Left cardiac atrium (tissue), 4 donors: ENCODE data around the gene TAB3. TPM values are rescaled to one million over a fixed set of nuclear protein-coding genes. Genes with fewer than 3 reads are reported as not detected.

Experiments used
- ATAC-seq, 2 donors: fragments of 200-7000 bp; cut with Tn5 transposase; one replicate each; pipeline ENCODE4 v1.9.1; 2020; ENCODE audit warnings: mild to moderate bottlenecking in 2 of 2, moderate library complexity in 2 of 2
- DNase-seq: peaks from one replicate; pipeline ENCODE4 v3.0.0-alpha.2; 2020
- intact Hi-C, 2 donors: fragments of 100-400 bp; cut with DNase I; formaldehyde crosslinking; loops; one replicate each; pipeline versions ENCODE4 v1.14.1 to v1.15.1; 2022 to 2023
- long read RNA-seq: library from polyadenylated mRNA; unstranded; transcript quantifications from one replicate; pipeline ENCODE4 v2.0.0, GENCODE V29; 2021
- total RNA-seq, 2 donors: library from RNA; stranded (reverse); fragmentation: NEBNext Ultra II Directional; extraction: Animal tissue kit (Norgen Biotek cat#: 25700); gene quantifications; one replicate each; pipeline ENCODE4 v1.2.1, GENCODE V29; 2021
- donor health status: DM: no; HTN: yes; CAD: no.
- donor health status: DM: no; HTN: yes; CAD: no; lungs with severe emphysema.
- donor health status: DM: yes; HTN: yes; CAD: no.
- donor health status: Dilated cardiomyopathy.

Gene TAB3, protein sequence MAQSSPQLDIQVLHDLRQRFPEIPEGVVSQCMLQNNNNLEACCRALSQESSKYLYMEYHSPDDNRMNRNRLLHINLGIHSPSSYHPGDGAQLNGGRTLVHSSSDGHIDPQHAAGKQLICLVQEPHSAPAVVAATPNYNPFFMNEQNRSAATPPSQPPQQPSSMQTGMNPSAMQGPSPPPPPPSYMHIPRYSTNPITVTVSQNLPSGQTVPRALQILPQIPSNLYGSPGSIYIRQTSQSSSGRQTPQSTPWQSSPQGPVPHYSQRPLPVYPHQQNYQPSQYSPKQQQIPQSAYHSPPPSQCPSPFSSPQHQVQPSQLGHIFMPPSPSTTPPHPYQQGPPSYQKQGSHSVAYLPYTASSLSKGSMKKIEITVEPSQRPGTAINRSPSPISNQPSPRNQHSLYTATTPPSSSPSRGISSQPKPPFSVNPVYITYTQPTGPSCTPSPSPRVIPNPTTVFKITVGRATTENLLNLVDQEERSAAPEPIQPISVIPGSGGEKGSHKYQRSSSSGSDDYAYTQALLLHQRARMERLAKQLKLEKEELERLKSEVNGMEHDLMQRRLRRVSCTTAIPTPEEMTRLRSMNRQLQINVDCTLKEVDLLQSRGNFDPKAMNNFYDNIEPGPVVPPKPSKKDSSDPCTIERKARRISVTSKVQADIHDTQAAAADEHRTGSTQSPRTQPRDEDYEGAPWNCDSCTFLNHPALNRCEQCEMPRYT
- 10 to 100 TPM; 11.6 to 13.7 TPM for total RNA-seq
- long read RNA-seq, partial matches to known transcripts = 2 of 2 reads
- long read RNA-seq, other reads (novel, unspliced or antisense) = 0 of 2 reads

DNA sequence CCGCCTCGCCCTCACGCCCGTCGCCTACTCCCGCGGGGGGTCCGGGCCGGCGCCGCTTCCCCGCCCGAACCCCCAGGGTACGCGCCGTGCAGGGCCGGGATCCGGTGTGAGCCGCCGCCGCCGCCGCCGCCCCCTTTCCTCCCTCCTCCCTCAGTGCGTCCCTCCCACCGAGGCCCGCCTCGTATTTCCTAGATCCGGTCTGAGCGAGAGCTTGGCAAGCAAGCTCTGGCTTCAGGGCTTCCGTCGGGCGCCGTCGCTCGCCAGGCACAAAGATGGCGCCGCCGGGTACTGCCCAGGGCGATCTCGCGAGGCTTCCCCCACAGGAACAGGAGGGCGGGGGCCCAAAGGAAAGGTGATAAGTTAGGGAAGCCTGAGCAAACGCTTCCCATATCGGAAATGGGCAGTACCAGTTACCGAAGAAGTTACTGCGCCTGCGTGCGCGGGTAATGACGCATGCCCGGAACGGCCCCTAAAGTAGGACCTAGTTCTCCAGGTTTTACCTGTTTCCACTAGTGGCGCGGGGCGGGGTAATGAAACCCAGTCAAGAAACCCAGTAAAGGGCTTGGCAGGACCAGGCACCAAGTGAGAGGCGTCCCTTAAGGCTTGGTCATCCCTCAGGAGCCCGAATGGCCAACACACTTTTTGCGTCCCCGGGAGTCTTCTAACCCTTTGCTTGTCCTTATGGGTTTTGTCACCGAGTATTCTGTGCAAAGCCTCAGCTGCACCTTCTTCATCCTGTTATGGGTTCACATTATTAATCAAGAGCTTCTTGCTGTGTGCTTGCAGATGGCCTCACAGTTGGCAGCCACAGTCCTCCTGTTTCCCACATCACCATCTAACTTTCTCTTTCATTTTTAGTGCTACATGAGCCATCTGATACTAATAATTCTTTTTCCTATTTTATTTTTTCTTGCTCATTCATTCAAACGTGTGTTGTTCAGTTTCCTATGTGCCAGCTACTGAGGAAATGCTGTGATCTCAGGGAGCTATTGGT lies at the start of gene TAB3:
TSS of gene TAB3 (minus strand) at position 108 of the 994 bp plus-strand sequence. CDS start 29,666 bp downstream, outside the sequence.
- intact Hi-C loops = no loop called here
- DNase-seq (peak; percentile 93), ATAC-seq (peak; percentile 97 to 98)

DNA sequence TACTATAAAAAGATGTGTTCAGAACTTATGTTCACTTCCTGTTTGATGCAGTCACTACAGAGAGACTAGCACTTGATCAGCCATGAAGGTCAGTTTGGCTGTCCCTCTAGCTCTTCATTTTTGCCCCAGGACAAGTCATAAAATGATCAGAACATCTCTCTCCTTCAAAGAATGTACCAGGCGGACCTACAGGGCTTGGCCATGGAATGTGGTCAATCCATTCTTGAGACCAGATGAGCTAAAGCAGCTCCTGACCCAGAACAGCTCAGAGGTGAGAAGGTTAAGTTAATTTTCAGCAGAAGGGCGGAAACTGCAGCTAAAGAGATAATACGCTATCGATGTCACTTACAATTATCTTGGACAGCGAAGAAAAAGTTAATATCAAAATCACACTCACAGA lies 49.2 kb upstream of the TAB3 start:
- intact Hi-C loops = no loop called here
- DNase-seq (no peak), ATAC-seq (no peak)

DNA sequence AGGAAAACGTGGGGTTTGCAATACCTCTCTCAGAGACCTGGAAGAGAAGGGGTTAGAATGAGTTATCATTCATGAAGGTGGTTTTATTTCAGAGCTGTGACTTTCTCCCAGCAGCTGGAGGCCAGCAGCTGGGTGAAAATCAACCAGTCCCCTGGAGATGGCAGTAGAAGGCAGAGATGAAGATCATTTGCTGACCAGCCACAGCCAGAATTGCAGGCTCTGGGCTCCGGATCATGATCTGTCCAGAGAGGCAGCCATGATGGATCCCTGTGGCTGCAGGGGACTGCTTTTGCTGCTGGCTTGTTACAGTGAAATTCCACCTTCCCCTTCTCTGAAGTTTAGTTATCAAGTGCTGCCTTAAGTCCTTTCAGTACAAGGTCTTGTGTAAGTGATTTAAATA lies 46.9 kb upstream of the TAB3 start:
- ATAC-seq (no peak), DNase-seq (no peak)
- intact Hi-C loops = no loop called here

GRCh38 chrX:30931920-30932319 lies 42.9 kb upstream of the TAB3 start:
- intact Hi-C loops = no loop called here
- ATAC-seq (no peak), DNase-seq (no peak)

- ATAC-seq = no peak
Measured at GRCh38 chrX:30930679-30931078, 41.6 kb upstream of the TAB3 start.

GRCh38 chrX:30930143-30930542 lies 41.1 kb upstream of the TAB3 start:
- ATAC-seq (no peak), DNase-seq (no peak)
- intact Hi-C loops = no loop called here

More at GRCh38 chrX:30930679-30931078, 41.6 kb upstream of the TAB3 start:
- no peak for DNase-seq
- intact Hi-C loops = no loop called here

GRCh38 chrX:30920271-30920670 lies 31.2 kb upstream of the TAB3 start:
- no peak for ATAC-seq

DNA sequence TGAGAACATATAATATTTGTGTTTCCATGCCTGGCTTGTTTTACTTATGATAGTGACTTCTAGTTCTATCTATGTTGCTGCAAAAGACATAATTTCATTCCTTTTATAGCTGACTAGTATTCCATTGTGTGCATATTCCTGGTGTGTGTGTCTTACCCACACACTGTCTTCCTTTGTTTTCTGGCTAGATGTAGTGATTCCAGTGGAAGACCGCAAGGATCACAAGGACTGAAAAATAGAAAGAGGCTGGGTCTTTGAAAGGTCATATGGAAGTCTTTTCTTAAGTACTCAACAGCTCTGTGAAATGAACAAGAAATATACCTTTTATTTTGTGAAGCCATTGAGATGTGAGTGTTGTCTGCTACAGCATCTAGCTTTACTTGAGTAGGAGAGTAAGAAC lies 29.4 kb upstream of the TAB3 start:
- intact Hi-C loops = no loop called here
- DNase-seq (no peak), ATAC-seq (no peak)

More at GRCh38 chrX:30920271-30920670, 31.2 kb upstream of the TAB3 start:
- DNase-seq = no peak
- intact Hi-C loops = no loop called here

- ATAC-seq = no peak
- intact Hi-C loops = no loop called here
- no peak for DNase-seq
Measured at GRCh38 chrX:30913492-30913891, 24.4 kb upstream of the TAB3 start.

DNA sequence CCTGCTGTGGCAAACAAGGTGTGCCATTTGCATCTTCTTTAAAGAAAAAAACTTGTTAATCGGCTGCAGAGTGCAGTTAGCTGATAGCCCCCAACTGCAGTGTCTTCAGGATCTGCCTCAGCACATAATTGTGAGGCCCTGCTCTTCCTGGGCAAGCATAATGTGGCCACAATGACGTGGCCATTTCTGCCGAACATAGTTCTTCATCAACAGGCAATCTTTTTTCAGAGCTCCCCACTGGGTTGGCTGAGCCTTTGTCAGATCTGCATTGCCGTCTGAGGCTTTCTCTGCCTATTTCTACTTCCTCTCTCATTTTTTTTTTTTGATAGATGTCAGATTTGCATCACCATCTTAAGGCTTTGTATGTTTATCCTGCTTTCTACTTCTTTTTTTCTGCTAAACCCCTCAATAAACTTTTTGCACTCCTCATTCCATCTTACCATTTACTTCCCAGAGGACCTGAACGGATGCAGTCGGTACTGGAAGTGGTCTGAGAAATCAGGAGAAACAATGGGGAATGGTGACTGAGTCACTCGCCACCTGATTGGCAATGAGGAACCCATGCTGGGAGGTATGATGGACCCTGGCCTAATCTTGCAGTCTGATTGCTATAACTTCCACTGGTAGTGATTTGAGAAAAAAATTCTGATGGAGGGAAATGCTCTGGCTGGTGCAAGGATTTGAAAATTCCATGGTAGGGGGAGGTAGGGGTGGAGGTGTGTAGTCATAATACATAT lies 21.2 kb upstream of the TAB3 start:
- ATAC-seq = no peak

GRCh38 chrX:30906726-30907125 lies 17.7 kb upstream of the TAB3 start:
- ATAC-seq = no peak
- intact Hi-C loops = no loop called here
- DNase-seq = no peak

More for the DNA sequence above, 21.2 kb upstream of the TAB3 start:
- intact Hi-C loops = no loop called here
- no peak for DNase-seq

DNA sequence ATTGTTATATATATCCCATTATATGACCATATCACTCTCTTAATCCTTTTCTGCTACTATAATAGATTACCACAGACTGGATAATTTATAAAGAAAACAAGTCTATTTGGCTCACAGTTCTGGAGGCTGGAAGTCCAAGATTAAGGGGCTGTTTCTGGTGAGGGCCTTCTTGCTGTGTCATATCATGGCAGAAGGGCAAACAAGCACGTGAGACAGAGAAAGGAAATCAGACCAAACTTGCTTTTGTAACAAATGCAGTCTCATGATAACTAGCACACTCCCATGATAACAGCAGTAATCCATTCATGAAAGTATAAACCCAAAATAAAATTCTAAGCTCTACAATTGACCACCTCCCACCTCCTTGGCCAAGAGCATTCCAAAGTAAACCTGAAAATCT lies 16.3 kb upstream of the TAB3 start:
- intact Hi-C loops = no loop called here
- ATAC-seq (no peak), DNase-seq (no peak)

DNA sequence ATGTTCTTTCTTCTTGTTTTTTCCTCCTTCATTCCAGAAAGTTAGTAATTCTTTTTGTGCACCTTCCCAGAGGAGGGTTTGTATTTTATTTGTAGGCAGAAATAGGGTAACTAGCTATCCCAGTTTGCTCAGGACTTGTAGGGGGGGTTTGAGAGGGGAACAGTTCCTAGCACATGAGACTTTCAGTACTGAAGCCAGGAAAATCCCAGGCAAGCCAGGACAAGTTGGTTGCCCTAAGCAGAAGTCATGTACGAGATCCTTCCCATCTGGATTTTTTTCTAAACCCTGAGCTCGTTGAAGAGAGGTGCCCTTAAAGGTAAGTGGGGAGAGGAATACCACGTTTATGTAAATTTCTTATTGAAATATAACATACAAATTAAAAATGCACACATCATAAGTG lies 15.6 kb upstream of the TAB3 start:
- intact Hi-C loops = no loop called here

GRCh38 chrX:30904186-30904585 lies 15.1 kb upstream of the TAB3 start:
- intact Hi-C loops = no loop called here
- ATAC-seq (no peak), DNase-seq (no peak)

More for the DNA sequence above, 15.6 kb upstream of the TAB3 start:
- ATAC-seq = no peak
- no peak for DNase-seq

DNA sequence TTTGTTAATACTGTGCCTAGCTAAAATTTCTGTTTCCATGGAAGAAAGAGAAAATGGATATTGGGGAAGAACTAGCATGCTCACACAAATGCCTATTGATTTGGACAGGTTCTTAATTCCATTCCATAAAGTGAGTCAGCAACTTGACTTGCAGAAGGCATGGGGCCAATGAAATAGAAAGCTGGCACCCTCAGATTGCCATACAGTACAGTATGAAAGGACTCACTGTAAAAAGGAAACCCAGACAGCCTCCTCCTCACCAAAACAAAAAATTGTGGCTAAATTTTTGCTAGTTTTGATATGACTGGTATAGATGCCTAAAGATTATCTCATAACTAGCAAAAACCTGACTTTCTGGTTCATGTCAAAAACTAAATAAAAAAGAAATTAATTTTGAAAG lies 11.2 kb upstream of the TAB3 start:
- intact Hi-C loops = no loop called here
- DNase-seq = no peak
- no peak for ATAC-seq

DNA sequence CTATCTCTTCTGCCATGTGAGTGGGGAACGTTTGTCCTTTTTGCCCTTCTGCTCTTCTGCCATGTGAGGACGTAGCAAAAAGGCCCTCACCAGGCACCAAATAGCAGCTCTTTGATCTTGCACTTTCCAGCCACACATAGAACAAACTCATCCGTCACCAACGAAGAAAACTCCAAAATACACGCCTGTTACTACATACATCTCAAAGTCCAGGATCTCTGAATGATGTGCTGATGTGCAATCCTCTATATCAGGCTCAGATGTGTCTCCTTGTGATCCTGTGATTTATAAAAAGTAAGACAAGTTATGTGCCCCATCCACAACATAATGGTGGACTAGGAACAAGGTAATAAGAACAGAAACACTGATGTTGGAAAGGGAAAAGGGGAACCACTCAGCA lies 9.8 kb upstream of the TAB3 start:
- intact Hi-C loops = no loop called here
- DNase-seq = no peak
- ATAC-seq = no peak

DNA sequence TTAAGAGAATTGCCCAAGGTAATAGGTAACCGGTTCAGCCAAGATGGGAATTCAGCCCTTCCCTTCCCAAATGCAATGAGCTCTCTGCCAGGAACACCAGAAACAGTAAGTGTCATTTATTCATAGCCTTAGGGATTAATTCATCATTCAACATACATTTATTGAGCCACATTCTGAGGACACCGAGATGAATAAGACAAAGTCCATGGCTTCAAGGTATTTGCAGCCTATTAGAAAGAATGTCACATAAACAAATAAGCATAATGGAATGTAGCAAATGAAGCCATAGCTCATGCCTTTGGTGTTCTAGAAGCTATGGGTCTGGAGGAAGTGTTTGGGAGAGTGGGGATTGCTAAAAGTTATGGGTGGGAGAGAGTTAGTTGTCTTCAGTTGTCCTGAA lies 6.3 kb upstream of the TAB3 start:
- no peak for DNase-seq
- intact Hi-C loops = no loop called here
- ATAC-seq = no peak

GRCh38 chrX:30893206-30893605 lies 4.2 kb upstream of the TAB3 start:
- DNase-seq (no peak), ATAC-seq (no peak)
- intact Hi-C loops = no loop called here

DNA sequence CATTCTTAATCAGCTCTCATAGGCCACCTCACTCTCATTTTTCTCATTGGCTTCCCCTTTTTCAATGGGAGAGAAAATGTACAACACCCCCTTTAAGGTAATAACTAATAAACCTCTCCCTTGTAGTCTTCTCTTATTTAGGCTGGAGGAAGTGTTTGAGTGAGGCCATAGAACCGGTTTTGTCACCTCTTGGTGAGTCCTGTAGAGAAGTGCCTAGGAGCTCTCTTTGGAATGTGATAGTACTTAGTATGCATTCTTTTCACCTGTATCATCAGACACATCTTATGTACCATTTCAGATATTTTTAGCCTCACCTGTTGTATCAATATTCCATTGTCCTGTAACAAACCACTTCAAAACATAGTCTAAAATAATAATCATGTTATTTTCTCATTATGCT lies 3.5 kb upstream of the TAB3 start:
- DNase-seq (no peak), ATAC-seq (no peak)
- intact Hi-C loops = no loop called here
